Measurements from ENCODE around the gene PPP1R12B. TPM values are rescaled to one million over a fixed set of nuclear protein-coding genes. Genes with fewer than 3 reads are reported as not detected.
"Not testable (repeated sequence)": the region's sequence is repeated elsewhere in the genome, so short reads cannot be mapped to it uniquely, and the experiment has no call there.

PPP1R12B gene
- polyA plus RNA-seq, 3 donors: 2.8 to 9.8 (median 8.1) TPM

DNA sequence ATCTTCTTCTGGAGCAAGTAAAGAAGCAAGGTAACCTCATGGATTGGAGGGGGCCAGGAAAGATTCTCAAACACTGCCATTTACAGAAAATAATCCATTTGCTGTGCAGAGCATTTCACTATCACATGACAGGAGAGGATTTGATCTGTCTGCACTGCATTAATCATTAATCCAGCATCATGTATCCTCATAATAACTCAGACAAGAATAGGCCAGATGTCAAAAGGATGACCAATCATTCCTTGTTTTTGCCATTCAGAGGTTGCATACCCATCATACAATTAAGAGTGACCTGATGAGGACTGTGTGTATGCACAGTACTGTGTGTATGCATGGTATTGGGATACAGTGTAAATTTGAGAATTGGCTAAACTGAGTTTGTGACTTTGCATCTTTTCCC, 74.2 kb downstream of the PPP1R12B start:
- H3K27ac ChIP-seq (ENCODE audit: low read depth, low read length): not testable (repeated sequence)

DNA sequence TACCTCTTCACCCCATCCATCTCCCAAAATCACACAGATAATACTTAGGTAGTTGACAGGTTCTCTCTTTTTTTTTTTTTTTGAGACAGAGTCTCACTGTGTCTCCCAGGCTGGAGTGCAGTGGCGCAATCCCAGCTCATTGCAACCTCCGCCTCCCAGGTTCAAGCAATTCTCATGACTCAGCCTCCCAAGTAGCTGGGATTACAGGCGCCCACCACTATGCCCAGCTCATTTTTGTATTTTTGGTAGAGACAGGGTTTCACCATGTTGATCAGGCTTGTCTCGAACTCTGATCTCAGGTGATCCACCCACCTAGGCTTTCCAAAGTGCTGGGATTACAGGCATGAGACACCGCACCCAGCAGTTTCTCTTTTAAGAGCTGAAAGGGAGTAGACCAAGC, 75.8 kb downstream of the PPP1R12B start:
- WGBS, 3 donors: 86 to 97% (median 94%) methylated on average over 5 of the region's 5 CpGs
- H3K27ac ChIP-seq (ENCODE audit: low read depth, low read length): not testable (repeated sequence)

DNA sequence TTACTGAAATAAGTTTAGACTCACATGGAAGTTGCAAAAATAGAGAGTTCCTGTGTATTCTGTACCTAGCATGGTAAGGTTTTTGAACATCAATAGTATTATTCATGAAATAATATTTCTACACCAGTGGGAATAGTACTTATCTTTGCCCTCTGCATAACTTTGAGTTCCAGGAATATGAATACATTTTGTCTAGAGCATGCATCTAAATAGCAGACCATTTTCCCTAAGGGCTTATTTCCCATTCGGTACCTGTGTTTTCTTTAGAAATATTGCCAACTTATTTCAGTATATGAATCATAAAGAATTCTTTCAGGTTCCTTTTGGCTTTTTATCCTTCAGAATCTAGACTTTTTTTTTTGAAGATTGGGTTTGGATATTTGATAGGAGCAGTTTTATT, 81.6 kb downstream of the PPP1R12B start:
- 90 to 100% (median 92%) methylated on average over 1 of the region's 1 CpG for WGBS, 3 donors
- not testable (repeated sequence) for H3K27ac ChIP-seq (ENCODE audit: low read depth, low read length)

DNA sequence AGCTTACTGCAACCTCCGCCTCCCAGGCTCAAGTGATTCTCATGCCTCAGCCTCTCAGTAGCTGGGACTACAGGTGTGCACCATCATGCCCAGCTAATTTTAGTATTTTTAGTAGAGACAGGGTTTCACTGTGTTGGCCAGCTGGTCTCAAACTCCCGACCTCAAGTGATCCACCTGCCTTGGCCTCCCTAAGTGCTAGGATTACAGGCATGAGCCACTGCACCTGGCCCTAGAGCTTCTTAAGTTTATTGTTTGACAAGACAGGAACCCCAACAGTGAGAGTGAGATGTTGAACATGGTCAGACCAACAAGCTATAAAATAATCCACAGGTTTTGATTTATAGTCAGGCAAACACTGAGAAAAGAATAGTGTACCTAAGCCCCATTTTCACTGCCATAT, 83.8 kb downstream of the PPP1R12B start:
- 85 to 87% (median 87%) methylated on average over 2 of the region's 2 CpGs for WGBS, 3 donors
- not testable (repeated sequence) for H3K27ac ChIP-seq (ENCODE audit: low read depth, low read length)

DNA sequence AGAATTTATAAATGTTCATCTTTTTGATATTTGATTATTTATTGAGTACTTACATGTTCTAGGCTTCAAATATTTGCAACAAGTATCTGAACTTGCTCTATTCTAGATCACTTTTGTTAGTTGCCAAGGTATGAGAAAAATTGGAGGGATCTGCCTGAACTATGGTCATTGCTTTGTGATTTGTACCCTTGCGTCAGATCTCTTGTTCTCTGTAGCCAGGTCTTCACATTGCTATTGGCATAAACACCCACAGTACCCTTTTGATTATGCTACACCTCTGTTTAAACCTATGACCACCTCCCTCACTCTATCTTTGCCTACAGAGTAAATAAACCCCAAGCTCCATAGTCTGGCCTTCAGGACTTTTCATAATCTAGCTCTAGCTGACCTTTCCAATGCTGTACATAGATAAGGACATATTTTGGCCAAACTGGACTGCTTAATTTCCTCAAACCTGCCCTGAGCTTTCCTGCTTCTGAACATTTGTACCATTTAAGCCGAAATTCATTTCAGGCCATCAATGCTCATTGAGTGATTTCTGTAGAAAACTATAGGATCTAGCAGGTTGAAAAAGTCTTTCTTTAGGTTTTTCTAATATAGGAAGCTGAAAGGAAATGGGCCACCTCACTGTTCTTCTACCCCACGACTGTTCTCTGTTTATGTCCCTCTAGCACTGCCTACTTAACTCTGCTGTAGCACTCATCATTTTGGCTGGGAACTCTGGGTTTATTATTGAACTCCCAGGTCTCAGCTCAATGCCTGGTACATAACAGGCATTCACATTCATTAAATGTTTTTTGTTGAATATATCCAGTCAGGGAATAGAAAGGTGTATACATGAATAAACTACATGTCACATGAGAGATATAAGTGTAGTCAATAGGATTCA, 84.9 kb downstream of the PPP1R12B start:
- WGBS, 3 donors: 56 to 91% (median 89%) methylated on average over 3 of the region's 3 CpGs
- H3K27ac ChIP-seq (ENCODE audit: low read depth, low read length): no peak overlapping the region

DNA sequence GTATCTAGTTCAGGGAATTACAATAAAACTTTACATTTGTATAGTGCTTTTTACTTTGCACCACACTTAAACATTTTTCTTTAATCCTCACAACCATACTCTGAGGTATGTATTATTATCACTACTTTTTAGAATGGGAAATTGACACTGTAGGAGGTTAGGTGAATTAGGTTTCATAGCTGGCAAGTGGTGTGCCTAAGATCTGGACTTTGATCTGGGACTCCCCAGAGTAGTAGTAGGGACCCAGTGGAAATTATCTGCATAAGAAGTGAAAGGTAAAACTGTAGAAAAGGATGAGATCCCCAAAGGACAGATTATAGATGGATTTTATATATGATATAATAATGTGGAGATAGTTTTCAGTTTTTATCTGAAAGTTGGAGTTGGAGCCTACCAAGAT, 85.6 kb downstream of the PPP1R12B start:
- no peak overlapping the region for H3K27ac ChIP-seq (ENCODE audit: low read depth, low read length)

DNA sequence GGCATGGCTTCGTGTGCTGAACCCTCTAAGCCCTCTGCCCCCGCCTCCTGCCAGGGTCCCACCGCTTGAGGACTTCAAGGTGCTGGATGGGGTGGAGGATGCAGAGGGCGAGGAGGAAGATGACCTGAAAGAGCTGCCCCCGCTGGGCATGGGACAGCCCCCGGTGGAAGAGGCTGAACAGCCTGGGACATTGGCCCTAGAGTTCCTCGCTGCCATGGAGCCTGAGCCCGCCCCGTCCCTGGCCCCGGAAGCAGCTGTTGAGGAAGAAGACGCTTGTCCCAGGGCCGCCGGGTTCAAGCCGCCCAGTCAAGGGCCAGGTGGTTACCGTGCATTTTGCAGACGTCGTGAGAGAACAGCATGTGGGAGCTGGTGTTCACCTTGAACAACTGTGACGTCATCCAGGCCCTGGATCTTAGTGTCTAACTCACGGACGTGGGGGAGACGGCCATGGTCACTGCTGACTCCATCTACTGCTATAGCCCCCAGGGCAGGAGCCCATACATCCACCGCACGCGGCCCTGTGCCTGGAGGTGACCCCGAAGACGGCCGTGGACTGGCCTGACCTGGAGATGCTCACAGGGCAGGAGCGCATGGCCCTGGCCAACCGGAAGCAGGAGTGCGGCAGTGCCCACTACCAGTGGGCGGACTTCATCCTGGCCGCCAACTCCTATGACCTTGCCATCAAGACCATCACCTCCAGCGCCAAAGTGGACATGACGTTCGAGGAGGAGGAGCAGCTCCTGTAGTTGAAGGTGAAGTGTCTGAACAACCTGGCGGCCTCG, 90.1 kb downstream of the PPP1R12B start:
- 97 to 98% (median 97%) methylated on average over 37 of the region's 37 CpGs for WGBS, 3 donors
- H3K27ac ChIP-seq (ENCODE audit: low read depth, low read length): no peak overlapping the region

DNA sequence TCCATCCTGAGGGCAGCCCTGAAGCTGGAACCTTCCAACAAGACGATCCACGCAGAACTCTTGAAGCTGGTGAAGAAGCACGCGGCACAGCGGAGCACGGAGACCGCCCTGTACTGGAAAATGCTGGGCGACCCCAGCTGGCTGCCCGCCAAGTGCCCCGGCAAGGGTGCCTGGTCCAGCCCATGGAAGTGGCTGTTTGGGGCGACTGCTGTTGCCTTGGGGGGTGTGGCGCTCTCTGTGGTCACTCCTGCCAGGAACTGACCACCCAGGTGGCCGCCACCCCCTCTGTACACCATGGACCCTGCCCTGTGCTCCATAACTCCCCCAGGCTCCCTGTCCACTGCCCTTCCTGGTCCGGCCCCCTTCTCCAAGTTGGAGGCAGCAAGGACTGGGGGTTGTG, 90.8 kb downstream of the PPP1R12B start:
- no peak overlapping the region for H3K27ac ChIP-seq (ENCODE audit: low read depth, low read length)
- WGBS, 3 donors: 94 to 98% (median 97%) methylated on average over 14 of the region's 14 CpGs

DNA sequence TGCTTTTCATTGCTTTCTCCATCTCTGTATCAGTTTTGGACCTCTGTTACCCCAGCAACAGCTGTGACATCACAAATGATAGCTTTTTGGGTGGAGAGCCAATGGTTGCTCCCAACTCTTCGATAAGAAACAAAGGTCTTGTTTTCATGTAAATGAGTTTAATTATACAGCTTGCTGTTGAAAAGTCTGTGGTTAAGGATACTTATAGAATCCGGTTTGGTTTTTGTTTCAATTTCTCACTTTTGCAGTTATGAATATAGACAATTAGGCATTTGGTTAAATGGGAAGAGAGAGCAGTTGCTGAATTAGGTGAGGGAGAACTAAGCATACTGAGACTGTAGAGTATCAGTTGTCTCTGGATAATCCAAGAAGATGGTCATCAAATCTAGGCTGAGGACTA, 99.6 kb downstream of the PPP1R12B start:
- 89 to 95% (median 93%) methylated on average over 2 of the region's 2 CpGs for WGBS, 3 donors
- not testable (repeated sequence) for H3K27ac ChIP-seq (ENCODE audit: low read depth, low read length)

DNA sequence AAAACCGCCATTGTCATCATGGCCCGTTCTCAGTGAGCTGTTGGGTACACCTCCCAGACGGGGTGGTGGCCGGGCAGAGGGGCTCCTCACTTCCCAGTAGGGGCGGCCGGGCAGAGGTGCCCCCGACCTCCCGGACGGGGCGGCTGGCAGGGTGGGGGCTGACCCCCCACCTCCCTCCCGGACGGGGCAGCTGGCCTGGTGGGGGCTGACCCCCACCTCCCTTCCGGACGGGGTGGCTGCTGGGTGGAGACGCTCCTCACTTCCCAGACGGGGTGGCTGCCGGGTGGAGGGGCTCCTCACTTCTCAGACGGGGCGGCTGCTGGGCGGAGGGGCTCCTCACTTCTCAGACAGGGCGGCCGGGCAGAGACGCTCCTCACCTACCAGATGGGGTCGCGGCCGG, 103.1 kb downstream of the PPP1R12B start:
- 96 to 98% (median 96%) methylated on average over 22 to 24 of the region's 26 CpGs for WGBS, 3 donors
- not testable (repeated sequence) for H3K27ac ChIP-seq (ENCODE audit: low read depth, low read length)

DNA sequence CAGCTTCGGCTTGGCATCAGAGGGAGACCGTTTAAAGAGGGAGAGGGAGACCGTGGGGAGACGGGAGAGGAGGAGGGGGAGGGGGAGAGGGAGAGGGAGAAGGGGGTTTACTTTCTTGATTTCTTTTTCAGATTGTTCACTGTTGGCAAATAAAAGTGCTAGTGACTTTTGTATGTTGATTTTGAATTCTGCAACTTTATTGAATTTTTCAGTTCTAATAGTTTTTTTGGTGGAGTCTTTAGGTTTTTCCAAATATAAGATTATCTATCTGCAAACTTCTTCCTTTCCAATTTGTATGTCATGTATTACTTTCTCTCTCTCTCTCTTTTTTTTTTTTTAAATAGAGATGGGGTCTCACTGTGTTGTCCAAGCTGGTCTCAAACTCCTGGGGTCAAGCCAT, 104.0 kb downstream of the PPP1R12B start:
- no peak overlapping the region for H3K27ac ChIP-seq (ENCODE audit: low read depth, low read length)
- WGBS, 3 donors: 91 to 96% (median 95%) methylated on average over 4 of the region's 4 CpGs

DNA sequence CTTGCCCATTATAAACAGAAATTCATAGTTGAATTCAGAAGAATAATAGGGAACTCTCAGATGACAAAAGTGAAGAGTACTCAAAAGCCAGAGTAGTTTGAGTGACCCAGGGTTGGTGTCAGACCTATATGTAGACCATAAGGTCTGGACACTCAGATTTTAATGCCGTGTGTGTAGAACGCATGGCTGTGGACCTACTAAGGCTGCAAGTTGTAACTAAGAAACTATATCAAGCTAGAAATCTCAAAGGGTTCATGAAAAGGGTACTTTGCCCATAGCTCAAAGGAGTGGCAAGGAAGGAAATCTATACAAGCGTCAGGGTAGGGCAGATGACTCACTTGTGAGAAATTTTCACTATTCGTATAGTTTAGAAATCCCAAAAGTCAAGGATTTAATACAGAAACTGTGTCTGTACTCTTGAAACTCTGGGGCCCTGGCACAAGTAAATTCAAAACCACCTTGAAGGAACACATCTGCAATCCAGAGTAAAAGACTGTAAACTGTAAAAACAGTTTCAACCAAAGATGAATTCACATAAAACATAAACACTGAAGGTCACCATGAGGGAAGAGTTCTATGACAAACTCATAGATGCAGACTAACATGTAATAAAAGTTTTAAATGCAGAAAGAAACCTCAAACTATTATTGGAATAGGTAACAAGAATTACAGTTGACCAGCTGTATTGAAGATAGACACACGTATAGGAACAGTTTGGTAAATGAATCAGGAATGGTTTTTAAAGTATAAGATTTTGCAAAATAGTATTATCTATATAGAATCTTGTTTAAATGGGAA, 108.1 kb downstream of the PPP1R12B start:
- not testable (repeated sequence) for H3K27ac ChIP-seq (ENCODE audit: low read depth, low read length)
- 85 to 93% (median 89%) methylated on average over 5 of the region's 5 CpGs for WGBS, 3 donors

DNA sequence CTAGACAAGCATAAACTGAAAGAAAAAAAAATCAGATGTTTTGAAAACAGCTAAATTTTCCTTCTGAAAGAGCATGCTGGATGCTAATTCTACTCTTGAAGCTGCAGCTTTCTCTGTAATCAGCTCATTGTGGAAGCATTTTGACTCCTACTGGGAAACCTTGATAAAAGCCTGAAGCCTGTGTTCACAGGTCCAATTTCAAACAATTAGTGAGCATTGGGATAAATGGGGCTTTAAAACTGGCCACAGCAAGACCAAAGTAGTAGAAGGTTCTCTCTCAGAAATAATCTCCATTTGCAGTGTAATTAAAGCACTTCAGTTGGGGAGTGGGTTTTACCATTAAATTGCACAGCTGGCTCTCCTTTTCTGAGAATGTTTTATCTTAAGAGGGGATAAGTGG, 110.2 kb downstream of the PPP1R12B start:
- H3K27ac ChIP-seq (ENCODE audit: low read depth, low read length): not testable (repeated sequence)

DNA sequence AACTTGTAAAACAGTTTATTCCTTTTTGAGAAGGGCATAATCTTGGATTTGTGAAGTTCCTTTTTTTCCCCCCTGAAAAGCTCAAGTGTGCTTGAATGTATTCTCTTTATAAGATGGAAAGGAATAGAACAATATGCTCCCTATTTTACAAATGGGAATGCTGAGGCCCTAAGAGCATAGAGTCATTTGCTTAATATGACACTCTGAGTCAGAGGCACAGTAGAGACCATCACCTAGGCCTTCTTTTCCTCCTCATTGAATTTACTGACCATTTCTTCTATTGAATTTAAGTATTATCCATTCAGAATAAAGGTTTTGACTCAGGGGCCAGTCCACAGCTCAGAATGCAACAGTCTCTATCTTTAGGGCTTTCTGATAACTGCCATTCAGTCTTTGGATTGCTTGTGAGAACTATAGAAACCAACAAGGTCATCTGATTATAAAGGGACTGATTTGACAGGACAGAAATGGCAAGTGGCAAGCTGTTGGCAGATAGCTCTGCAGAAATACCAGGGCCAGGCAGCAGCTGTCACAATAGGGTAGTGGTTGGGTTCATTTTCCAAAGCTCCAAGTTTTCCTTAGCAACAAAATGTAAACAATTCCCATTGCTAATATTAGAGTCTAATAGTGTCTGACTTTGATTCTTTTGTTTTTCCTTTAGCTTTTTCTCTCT, 111.1 kb downstream of the PPP1R12B start:
- H3K27ac ChIP-seq (ENCODE audit: low read depth, low read length): not testable (repeated sequence)

DNA sequence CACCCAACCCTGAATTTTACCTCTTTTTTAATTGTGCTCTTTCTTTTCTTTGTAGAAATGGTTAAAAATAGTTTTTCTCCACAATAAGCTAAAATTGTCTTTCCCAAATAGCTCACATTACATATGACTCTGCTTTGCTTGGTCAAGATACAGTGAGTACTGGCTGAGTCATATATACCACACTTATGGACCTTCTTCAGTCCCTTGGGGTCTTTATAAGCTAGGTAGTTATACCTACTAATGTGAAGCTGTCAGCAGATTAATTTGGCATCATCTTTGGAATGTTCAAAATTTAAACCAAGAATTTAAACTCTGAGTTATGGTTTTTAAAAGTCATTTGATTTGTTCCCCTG, 111.6 kb downstream of the PPP1R12B start:
- not testable (repeated sequence) for H3K27ac ChIP-seq (ENCODE audit: low read depth, low read length)

DNA sequence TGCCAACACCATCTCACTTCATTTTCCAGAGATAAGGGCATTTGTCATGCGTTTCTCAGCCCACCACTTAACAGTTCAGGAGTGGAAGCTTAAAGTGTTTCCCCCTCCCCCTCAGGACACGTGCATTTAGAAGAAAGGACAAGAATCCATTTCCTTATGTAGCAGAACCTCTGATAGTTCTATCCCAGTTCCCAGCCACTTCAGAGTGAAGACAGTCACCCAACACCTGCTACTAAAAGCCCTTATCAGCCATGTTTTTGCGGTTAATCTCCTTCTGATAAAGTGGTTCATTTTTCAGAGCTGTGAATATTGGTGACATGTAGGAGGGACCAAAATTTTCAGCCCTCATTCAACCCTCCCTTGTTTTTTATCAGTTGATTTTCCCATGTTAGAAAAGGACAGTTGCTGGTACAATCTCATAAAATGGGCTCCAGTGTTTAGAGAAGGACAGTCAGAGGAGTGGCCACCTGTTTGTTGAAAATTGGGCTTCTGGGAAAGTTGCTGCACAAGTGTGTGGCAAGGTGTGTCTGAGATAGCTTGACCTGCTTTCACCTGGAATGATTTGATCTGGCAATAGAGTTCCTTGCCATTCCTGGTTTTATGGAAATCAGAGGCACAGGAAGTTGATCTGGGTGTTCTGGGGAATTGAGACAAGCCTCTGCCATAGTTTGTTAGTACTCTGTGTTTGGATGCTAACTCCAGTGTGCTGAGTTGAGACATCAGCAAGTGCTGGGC, 114.0 kb downstream of the PPP1R12B start:
- H3K27ac ChIP-seq (ENCODE audit: low read depth, low read length): no peak overlapping the region
- 29 to 74% (median 73%) methylated on average over 3 of the region's 3 CpGs for WGBS, 3 donors

DNA sequence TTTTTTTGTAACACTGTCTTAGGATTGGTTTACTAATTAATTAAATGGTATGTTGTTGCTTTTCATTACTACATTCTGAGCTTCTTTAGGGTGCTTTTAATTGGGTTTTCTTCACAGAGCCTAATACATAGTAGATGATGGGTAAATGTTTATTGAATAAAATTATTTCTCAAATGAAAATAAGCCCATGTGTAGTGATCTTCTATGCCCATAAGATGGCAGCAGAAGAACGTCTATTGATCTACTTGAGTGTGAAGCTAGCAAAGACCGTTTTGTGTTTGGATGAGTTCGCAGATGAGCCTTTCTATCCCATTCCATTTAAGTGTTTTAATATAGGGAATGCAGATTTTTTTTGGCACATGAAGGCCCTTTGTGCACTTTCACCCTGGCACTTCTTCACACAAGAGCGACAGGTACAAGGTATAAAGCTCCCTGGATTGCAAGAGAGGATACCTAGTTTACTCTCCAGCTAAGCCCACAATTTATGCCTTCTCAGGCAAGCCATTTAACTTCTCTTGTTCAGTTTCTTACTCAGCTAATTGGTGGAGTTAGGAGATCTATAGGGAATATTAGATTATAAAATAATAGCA, 115.7 kb downstream of the PPP1R12B start:
- not testable (repeated sequence) for H3K27ac ChIP-seq (ENCODE audit: low read depth, low read length)
- 27 to 41% (median 28%) methylated on average over 4 of the region's 4 CpGs for WGBS, 3 donors

Measured in adipose tissue (tissue), 3 donors.